HL-60 (cell line): ENCODE results near the gene KLHL26.

Experiments used
- POLR2AphosphoS5 ChIP-seq: IDR thresholded peaks from 2 replicates; pipeline ENCODE4 v1.6.1; 2012; ENCODE audit warnings: low read depth
- TF ChIP-seq, protein P1 (sequence below): IDR thresholded peaks from one replicate; pipeline ENCODE4 v1.5.1; 2011; ENCODE audit warnings: low read length, control low read depth, inconsistent platforms; ENCODE audit not compliant: insufficient read depth
- TF ChIP-seq, protein P2 (sequence below): IDR thresholded peaks from 2 replicates; pipeline ENCODE4 v1.6.1; 2012; ENCODE audit warnings: low read depth; ENCODE audit not compliant: insufficient replicate concordance

DNA sequence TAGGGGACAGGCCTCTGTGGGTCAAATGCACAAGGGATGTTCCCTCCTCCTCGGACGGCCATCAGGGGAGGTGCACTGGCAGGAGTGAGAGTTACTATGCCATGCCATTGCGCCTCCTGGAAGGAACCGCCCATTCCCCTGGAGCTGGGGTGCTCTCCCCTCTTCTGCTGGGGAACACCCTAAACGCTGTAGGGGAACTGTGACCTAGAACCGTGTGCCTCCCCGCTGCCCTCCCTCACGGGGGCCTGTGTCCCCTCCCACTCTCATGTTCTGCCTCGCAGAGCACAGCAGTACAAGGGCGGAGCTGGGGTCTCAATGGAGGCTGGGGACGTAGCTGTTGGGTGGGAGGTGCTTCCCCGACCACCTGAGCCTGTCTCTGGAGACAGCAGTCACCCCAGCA lies 29.5 kb downstream of the KLHL26 start:
- TF ChIP-seq, protein P1, sequence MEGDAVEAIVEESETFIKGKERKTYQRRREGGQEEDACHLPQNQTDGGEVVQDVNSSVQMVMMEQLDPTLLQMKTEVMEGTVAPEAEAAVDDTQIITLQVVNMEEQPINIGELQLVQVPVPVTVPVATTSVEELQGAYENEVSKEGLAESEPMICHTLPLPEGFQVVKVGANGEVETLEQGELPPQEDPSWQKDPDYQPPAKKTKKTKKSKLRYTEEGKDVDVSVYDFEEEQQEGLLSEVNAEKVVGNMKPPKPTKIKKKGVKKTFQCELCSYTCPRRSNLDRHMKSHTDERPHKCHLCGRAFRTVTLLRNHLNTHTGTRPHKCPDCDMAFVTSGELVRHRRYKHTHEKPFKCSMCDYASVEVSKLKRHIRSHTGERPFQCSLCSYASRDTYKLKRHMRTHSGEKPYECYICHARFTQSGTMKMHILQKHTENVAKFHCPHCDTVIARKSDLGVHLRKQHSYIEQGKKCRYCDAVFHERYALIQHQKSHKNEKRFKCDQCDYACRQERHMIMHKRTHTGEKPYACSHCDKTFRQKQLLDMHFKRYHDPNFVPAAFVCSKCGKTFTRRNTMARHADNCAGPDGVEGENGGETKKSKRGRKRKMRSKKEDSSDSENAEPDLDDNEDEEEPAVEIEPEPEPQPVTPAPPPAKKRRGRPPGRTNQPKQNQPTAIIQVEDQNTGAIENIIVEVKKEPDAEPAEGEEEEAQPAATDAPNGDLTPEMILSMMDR = no peak
- TF ChIP-seq, protein P2, sequence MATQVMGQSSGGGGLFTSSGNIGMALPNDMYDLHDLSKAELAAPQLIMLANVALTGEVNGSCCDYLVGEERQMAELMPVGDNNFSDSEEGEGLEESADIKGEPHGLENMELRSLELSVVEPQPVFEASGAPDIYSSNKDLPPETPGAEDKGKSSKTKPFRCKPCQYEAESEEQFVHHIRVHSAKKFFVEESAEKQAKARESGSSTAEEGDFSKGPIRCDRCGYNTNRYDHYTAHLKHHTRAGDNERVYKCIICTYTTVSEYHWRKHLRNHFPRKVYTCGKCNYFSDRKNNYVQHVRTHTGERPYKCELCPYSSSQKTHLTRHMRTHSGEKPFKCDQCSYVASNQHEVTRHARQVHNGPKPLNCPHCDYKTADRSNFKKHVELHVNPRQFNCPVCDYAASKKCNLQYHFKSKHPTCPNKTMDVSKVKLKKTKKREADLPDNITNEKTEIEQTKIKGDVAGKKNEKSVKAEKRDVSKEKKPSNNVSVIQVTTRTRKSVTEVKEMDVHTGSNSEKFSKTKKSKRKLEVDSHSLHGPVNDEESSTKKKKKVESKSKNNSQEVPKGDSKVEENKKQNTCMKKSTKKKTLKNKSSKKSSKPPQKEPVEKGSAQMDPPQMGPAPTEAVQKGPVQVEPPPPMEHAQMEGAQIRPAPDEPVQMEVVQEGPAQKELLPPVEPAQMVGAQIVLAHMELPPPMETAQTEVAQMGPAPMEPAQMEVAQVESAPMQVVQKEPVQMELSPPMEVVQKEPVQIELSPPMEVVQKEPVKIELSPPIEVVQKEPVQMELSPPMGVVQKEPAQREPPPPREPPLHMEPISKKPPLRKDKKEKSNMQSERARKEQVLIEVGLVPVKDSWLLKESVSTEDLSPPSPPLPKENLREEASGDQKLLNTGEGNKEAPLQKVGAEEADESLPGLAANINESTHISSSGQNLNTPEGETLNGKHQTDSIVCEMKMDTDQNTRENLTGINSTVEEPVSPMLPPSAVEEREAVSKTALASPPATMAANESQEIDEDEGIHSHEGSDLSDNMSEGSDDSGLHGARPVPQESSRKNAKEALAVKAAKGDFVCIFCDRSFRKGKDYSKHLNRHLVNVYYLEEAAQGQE = no peak
- TF ChIP-seq POLR2AphosphoS5 = no peak
